Ishikawa (cell line): ENCODE data around the gene ATG5.

Source experiments
- CEBPB ChIP-seq: IDR thresholded peaks from 2 replicates; pipeline ENCODE4 v1.6.1; 2012
- CREB1 ChIP-seq: IDR thresholded peaks from 2 replicates; pipeline ENCODE4 v1.6.1; 2012; ENCODE audit warnings: low read depth
- EGR1 ChIP-seq: IDR thresholded peaks from 2 replicates; pipeline ENCODE4 v1.6.1; 2012
- EP300 ChIP-seq: IDR thresholded peaks from 2 replicates; pipeline ENCODE4 v1.6.1; 2012; ENCODE audit warnings: borderline replicate concordance
- FOXM1 ChIP-seq: IDR thresholded peaks from 2 replicates; pipeline ENCODE4 v1.6.1; 2012; ENCODE audit warnings: low read depth, borderline replicate concordance
- NFIC ChIP-seq: IDR thresholded peaks from 2 replicates; pipeline ENCODE4 v1.6.1; 2012
- RAD21 ChIP-seq: IDR thresholded peaks from 2 replicates; pipeline ENCODE4 v1.6.1; 2012; ENCODE audit warnings: low read depth
- TAF1 ChIP-seq: IDR thresholded peaks from 2 replicates; pipeline ENCODE4 v1.6.1; 2012; ENCODE audit warnings: low read depth, mild to moderate bottlenecking
- TCF12 ChIP-seq: IDR thresholded peaks from 2 replicates; pipeline ENCODE4 v1.6.1; 2012; ENCODE audit warnings: low read depth
- TEAD4 ChIP-seq: IDR thresholded peaks from 2 replicates; pipeline ENCODE4 v1.6.1; 2012
- YY1 ChIP-seq: IDR thresholded peaks from 2 replicates; pipeline ENCODE4 v1.6.1; 2012; ENCODE audit warnings: low read depth
- ZBTB7A ChIP-seq: IDR thresholded peaks from 2 replicates; pipeline ENCODE4 v1.6.1; 2012; ENCODE audit warnings: low read depth
- TF ChIP-seq, protein P1 (sequence below): IDR thresholded peaks from 2 replicates; pipeline ENCODE4 v1.6.1; 2012
- TF ChIP-seq, protein P2 (sequence below): IDR thresholded peaks from 2 replicates; pipeline ENCODE4 v1.6.1; 2012; ENCODE audit warnings: low read depth, mild to moderate bottlenecking
- TF ChIP-seq, protein P3 (sequence below): IDR thresholded peaks from 2 replicates; pipeline ENCODE4 v1.6.1; 2012

ATG5 gene

DNA sequence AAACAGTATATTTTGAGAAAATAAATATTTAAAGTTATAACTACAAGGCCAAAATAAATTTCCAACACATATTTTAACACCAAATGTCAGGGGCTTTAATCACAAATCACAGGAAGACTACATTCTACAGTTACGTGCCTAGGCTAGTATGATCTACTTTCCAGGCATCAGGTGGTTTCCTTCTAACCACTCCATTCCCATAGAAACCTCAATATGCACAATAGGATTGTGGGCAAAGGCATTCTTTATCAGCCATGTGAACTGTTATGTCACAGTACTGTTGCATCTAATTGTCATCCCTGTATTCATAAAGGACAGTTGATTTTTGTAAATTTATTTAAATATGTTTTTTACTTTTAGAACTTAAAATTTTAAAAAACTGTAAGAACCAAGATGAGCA, 32.4 kb downstream of the ATG5 start:
- TF ChIP-seq CREB1 (no peak), YY1 (no peak), TCF12 (no peak), ZBTB7A (no peak)

DNA sequence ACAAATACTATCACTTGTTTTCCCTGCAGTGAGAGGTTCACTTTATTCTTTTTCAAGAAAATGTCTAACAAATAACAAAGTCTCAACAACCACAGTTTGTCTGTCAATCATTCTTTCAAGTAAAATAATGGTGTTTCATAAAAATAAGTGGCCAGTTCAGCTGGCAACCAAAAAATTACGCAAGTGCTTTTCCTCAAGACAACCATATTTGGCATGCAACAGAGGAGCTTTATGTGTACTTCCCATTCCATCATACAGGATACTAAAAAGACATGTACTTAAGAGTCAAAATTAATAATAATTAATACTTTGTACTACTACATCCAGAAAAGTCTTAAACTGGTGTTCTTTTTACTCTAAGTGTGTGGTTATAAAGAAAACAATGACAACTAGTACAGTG, 34.6 kb downstream of the ATG5 start:
- no peak for TF ChIP-seq EP300
- TF ChIP-seq TCF12: no peak
- no peak for TF ChIP-seq CREB1
- no peak for TF ChIP-seq RAD21
- TF ChIP-seq, protein P1, sequence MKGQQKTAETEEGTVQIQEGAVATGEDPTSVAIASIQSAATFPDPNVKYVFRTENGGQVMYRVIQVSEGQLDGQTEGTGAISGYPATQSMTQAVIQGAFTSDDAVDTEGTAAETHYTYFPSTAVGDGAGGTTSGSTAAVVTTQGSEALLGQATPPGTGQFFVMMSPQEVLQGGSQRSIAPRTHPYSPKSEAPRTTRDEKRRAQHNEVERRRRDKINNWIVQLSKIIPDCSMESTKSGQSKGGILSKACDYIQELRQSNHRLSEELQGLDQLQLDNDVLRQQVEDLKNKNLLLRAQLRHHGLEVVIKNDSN: no peak
- TF ChIP-seq YY1: no peak
- TF ChIP-seq TAF1: no peak
- TF ChIP-seq NFIC: no peak

DNA sequence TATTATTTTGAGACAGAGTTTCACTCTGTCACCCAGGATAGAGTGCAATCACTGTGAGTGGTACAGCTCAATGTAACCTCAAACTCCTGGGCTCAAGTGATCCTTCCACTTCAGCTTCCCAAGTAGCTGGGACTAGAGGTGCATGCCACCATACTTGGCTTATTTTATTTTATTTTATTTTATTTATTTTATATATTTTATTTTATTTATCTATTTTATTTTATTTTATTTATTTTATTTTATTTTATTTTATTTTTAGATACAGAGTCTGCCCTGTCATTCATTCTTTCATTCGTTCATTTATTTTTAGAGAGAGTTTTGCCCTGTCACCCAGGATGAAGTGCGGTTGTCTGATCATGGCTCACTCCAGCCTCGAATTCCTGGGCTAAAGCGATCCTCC, 35.5 kb downstream of the ATG5 start:
- TF ChIP-seq CEBPB (no peak), TCF12 (no peak), TAF1 (no peak), RAD21 (no peak), NFIC (no peak), FOXM1 (no peak), TEAD4 (no peak), YY1 (no peak), ZBTB7A (no peak), EP300 (no peak)
- TF ChIP-seq, protein P2, sequence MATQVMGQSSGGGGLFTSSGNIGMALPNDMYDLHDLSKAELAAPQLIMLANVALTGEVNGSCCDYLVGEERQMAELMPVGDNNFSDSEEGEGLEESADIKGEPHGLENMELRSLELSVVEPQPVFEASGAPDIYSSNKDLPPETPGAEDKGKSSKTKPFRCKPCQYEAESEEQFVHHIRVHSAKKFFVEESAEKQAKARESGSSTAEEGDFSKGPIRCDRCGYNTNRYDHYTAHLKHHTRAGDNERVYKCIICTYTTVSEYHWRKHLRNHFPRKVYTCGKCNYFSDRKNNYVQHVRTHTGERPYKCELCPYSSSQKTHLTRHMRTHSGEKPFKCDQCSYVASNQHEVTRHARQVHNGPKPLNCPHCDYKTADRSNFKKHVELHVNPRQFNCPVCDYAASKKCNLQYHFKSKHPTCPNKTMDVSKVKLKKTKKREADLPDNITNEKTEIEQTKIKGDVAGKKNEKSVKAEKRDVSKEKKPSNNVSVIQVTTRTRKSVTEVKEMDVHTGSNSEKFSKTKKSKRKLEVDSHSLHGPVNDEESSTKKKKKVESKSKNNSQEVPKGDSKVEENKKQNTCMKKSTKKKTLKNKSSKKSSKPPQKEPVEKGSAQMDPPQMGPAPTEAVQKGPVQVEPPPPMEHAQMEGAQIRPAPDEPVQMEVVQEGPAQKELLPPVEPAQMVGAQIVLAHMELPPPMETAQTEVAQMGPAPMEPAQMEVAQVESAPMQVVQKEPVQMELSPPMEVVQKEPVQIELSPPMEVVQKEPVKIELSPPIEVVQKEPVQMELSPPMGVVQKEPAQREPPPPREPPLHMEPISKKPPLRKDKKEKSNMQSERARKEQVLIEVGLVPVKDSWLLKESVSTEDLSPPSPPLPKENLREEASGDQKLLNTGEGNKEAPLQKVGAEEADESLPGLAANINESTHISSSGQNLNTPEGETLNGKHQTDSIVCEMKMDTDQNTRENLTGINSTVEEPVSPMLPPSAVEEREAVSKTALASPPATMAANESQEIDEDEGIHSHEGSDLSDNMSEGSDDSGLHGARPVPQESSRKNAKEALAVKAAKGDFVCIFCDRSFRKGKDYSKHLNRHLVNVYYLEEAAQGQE: no peak
- TF ChIP-seq, protein P1: no peak

DNA sequence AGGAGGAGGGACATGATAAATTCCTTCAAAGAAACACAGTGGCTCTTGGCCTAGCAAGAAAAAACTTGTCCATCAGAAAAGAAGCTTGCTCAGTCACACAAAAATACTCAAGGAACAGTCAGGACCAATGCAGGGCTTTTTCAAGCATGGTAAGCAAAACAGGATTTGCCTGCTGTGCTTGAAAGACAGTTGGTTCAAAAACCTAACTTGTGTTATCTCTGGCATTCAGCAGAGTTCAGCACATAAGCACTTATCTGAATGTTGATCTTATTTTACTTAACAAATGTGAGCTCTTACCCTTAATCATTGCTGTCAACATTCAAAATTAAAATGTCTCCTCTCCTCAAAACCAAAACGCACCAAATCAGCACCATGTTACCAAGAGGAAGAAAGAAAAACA, 38.3 kb downstream of the ATG5 start:
- no peak for TF ChIP-seq CEBPB
- TF ChIP-seq, protein P1: no peak
- TF ChIP-seq, protein P2: no peak
- no peak for TF ChIP-seq TEAD4
- TF ChIP-seq EP300: no peak
- no peak for TF ChIP-seq RAD21
- no peak for TF ChIP-seq YY1
- TF ChIP-seq EGR1: no peak
- TF ChIP-seq TCF12: no peak
- TF ChIP-seq, protein P3, sequence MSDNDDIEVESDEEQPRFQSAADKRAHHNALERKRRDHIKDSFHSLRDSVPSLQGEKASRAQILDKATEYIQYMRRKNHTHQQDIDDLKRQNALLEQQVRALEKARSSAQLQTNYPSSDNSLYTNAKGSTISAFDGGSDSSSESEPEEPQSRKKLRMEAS: no peak
- no peak for TF ChIP-seq TAF1
- no peak for TF ChIP-seq FOXM1

DNA sequence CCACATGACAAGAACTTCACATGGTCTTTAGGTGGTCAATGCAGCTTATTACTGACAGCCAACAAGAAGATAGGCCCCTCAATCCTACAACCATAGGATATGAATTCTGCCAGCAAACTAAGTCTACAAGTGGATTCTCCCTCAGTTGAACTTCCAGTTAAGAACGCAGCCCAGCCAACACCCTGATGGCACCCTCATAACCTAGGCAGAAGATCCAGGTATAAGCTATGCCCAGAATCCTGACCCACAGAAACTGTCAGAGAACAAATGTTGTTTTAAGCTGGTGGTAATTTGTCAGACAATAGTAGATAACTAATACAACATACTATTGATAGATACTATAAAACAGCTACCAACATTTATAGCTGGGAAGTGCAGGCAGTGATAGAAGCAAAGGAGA, 38.8 kb downstream of the ATG5 start:
- TF ChIP-seq ZBTB7A (no peak), TEAD4 (no peak), TCF12 (no peak), FOXM1 (no peak), RAD21 (no peak), TAF1 (no peak)

DNA sequence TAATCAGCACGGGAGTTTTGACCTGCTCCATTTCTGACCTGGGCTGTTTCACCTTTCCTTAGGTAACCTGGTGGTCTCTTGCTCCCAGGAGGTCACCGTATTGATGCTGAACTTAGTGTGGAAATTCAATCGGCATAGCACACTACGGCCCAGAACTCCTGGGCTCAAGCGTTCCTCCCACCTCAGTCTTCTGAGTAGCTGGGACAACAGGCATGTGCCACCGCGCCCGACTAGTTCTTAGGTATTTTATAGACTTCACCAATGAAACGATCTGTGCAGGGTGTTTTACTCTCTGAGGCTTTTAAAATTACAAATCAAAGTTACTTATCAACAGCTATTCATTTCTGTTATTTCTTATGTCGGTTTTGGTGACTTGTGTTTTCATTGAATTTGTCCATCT, 42.1 kb downstream of the ATG5 start:
- TF ChIP-seq TEAD4 (no peak), YY1 (no peak), ZBTB7A (no peak)

DNA sequence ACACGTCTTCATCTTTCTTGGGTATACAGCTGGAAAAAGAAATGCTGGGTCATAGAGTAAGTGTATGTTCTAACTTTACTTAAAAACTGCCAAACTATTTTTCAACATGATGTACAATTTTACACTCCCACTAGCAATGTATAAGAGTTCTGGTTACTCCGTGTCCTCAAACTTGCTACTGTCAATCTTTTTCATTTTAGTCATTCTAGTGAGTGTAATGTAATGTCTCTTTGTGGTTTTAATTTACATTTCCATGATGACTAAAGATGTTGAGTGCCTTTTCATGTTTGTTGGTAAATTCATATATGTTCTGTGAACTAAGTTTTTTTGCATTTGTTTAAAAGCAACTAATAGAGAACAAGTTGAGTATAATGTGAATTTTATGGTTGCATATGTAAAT, 43.9 kb downstream of the ATG5 start:
- TF ChIP-seq RAD21 (no peak), TAF1 (no peak), TCF12 (no peak), NFIC (no peak), EP300 (no peak), EGR1 (no peak), TEAD4 (no peak), CREB1 (no peak)
- TF ChIP-seq, protein P1: no peak
- TF ChIP-seq, protein P3: no peak
- TF ChIP-seq, protein P2: no peak
